GM13976 (cell line): ENCODE measurements around the gene NAPB.
A peak's percentile ranks its signal among the peaks of the same experiment; 100 is the strongest.

ENCODE experiments used
- DNase-seq: peaks from one replicate; pipeline ENCODE4 v3.0.0; 2012; ENCODE audit warnings: low spot score
- in situ Hi-C: fragments of 300-500 bp; cut with MboI; formaldehyde crosslinking; loops from one replicate; pipeline ENCODE4 v1.12.0; 2022; ENCODE audit warnings: low sequenced_read_pairs, mixed read lengths, inconsistent platforms; ENCODE audit not compliant: unreplicated experiment
- TF ChIP-seq, protein P1 (sequence below): IDR thresholded peaks from 2 replicates; pipeline ENCODE4 v1.5.1; 2012; ENCODE audit warnings: borderline replicate concordance, mild to moderate bottlenecking; ENCODE audit not compliant: insufficient read depth; ENCODE audit errors: extremely low read depth, missing control alignments, control extremely low read depth

NAPB gene

DNA sequence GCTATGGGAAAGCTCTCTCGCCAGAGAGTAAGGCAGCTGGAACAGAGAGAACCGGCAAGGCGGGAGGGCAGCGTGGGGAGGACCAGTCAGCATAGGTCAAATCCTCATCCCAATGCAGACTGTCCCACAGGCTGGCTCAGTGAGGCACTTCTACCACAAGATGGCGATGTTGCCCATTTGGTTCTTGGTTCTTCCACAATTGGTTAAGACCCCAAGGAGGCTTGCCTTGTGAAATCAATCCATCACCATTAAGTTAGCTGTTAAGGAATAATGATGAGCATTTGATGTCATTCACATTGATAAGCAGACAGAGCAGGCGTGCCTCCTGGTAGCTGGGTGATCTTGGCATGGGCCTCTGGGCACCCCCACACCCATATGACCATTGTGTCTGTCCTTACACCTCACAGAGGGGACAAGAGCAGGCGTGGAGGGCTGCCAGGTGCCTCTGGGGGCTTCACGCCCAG is 20.6 kb upstream of the NAPB start:
- in situ Hi-C loops, result loop anchor here (10.0 kb wide), 1 partner anchor 163 kb away; the partner anchor contains the start of gene CST9
- DNase-seq, result peak; percentile 82
- TF ChIP-seq, protein P1, sequence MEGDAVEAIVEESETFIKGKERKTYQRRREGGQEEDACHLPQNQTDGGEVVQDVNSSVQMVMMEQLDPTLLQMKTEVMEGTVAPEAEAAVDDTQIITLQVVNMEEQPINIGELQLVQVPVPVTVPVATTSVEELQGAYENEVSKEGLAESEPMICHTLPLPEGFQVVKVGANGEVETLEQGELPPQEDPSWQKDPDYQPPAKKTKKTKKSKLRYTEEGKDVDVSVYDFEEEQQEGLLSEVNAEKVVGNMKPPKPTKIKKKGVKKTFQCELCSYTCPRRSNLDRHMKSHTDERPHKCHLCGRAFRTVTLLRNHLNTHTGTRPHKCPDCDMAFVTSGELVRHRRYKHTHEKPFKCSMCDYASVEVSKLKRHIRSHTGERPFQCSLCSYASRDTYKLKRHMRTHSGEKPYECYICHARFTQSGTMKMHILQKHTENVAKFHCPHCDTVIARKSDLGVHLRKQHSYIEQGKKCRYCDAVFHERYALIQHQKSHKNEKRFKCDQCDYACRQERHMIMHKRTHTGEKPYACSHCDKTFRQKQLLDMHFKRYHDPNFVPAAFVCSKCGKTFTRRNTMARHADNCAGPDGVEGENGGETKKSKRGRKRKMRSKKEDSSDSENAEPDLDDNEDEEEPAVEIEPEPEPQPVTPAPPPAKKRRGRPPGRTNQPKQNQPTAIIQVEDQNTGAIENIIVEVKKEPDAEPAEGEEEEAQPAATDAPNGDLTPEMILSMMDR, result peak; percentile 85

DNA sequence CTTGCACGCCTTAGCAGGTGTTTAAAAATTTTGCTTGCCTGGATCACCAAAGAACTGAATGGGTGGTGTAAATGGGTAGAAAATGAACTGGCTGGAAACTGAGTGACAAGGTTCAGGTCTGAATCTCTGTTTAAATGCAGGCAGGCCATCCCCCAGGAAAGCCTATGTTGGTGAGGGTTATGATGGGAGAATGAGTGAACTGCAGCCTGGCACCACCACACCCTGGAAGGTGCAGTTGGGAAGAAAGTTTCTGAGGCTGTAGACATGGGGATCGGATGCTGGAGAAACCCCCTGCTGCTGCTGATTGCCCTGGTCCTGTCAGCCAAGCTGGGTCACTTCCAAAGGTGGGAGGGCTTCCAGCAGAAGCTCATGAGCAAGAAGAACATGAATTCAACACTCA is 18.7 kb upstream of the NAPB start:
- TF ChIP-seq, protein P1, result no peak
- no peak for DNase-seq
- in situ Hi-C loops, result loop anchor here (10.0 kb wide), 1 partner anchor 165 kb away; the partner anchor contains the start of gene CST9

DNA sequence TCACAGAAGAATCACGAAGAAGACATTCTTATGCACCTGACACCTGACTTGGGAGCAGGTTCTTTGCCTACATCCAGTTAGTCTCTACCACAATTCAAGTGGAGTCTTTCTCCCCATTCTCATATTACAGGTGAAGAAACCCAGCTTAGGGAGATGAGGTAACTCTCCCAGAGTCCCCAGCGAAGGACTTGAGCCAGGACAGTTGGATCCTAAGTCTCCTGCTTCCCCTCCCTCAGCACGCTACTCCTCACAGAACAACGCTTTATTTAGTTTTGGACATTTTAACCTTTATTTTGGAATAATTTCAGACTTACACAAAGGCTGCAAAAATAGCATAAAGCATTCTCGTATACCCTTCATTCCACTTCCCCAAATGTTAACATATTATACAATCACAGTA is 17.4 kb upstream of the NAPB start:
- in situ Hi-C loops, result no loop called here
- TF ChIP-seq, protein P1, result no peak

DNA sequence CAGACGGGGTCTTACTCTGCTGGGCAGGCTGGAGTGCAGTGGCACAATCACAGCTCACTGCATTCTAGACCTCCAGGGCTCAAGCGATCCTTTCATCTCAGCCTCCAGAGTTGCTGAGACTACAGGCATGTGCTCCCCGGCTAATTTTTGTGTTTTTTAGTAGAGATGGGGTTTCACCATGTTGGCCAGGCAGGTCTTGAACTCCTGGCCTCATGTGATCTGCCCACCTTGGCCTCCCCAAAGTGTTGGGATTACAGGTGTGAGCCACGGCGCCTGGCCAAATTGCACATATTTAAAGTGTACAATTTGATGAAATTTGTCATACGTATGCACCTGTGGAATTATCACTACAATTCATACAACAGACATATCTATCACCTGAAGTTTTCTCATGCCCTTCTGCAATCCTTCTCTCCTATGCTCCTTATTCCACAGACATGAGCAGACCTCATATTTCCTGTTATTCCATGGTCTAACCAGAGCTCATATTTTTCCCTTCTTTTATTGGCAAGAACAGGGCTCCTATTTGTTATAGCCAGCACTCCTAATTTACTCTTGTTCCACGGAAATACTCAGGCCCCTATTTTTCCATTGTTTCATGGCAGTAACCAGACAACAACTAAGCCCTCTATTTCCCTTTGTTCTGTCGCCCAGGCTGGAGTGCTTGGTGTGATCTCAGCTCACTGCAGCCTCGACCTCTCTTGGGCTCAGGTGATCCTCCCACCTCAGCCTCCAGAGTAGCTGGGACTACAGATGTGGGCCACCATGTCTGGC is 16.0 kb upstream of the NAPB start:
- no peak for DNase-seq
- in situ Hi-C loops, result no loop called here
- TF ChIP-seq, protein P1, result no peak

More for the DNA sequence above, 17.4 kb upstream of the NAPB start:
- DNase-seq, result no peak

DNA sequence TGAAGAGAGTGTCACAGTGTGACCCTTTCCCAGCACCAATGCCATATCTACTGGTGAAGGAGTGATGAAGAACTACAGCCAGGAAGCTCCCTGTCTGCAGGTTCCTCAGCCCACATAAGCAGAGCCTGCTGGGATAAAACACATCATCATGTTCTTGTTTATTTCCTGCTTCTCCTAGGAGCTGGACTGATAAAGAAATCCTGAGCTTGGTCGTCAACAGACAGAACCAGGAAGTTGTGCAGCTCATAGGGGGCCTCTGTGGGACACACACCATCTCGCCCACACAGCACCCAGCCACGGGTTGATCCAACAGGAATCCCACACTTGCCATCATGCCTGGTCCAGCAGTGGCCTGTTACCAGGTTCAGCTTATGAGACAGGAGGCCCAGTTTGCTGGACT is 15.4 kb upstream of the NAPB start:
- TF ChIP-seq, protein P1, result no peak
- peak; percentile 6 for DNase-seq
- in situ Hi-C loops, result no loop called here

DNA sequence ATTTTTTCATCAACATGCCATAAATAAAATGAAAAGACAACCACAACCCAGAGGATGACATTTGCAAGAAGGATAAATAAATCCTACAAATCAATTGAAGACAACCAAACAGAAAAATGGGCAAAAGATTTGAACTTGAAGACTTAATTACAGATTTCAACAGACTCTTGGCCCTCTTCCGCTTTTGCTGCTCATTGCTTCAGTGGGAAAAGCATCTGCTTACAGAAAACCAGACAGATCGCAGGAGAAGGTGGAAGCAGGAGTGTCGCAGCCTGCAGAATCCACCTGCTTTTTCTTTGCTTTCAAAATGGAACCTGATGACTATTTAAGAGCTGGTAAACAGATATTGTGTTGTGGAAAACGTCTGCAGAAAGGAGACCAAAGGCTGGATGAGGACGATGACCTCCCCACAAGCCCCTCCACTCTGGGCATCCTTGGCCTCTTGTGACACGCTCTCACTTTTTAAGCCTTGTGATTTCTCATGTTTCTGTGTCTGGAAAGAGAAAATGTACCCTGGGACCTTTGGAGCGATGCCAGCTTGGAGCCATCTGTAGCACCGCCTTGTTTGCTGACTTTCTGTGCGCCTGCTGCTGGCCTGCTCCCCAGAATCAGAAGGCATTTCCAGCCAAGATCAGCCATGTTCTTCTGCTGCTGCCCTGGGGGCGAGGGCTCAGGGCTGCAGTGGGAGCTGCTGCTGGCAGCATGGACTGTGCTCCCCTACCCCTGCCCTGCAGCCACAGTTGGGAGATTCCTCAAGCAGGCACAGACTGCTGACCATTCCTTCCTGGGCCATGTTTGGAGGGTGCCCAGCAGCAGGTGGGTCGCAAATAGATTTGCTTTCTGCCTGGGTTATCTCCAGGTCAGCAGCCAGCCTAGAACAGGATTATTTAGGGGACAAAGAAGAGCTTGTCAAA is 14.6 kb upstream of the NAPB start:
- DNase-seq, result peak; percentile 6
- TF ChIP-seq, protein P1, result no peak
- in situ Hi-C loops, result no loop called here
